HG02759 (cell line): ENCODE results near the gene KCNJ18.
"Not testable (repeated sequence)": the region's sequence is repeated elsewhere in the genome, so short reads cannot be mapped to it uniquely, and the experiment has no call there.

Experiments
- ATAC-seq: cut with Tn5 transposase; IDR thresholded peaks from one replicate; pipeline ENCODE4 v1.9.1; 2021; ENCODE audit warnings: mild to moderate bottlenecking, moderate library complexity; ENCODE audit not compliant: unreplicated experiment

KCNJ18 gene

DNA sequence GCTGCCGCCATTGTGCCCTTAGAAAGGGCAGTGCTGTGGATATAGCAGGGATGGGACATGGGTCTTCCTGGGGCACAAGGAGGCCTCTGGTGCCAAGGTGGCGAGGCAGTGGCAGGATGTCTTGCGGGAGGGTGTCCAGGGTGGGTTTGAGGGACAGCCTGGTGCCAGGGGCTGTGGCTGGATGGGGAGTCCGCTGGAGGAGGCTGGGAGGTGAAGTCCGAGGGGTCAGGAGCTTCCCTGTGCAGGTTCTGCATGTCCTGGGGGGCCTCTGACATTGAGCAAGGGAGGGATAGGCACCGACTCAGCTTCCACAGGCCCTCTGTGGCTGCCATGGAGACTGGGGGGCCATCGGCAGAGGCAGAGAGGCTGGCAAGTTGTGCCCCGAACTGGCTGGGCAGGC lies 9.7 kb downstream of the KCNJ18 start:
- not testable (repeated sequence) for ATAC-seq

DNA sequence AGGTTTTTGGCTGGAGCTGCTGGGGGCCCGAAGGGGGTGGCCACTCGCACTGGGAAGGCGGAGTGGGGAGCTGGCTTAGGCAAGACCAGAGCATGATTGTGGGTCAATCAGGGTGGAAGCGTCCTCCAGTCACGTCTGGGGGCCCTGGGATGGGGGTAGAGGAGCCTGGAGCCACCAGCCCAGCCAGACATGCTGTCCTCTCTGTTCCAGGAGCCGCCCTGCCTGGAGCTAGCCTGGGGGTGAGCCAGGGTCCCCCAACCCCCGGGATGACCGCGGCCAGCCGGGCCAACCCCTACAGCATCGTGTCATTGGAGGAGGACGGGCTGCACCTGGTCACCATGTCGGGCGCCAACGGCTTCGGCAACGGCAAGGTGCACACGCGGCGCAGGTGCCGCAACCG lies 10.2 kb downstream of the KCNJ18 start:
- ATAC-seq: not testable (repeated sequence)

DNA sequence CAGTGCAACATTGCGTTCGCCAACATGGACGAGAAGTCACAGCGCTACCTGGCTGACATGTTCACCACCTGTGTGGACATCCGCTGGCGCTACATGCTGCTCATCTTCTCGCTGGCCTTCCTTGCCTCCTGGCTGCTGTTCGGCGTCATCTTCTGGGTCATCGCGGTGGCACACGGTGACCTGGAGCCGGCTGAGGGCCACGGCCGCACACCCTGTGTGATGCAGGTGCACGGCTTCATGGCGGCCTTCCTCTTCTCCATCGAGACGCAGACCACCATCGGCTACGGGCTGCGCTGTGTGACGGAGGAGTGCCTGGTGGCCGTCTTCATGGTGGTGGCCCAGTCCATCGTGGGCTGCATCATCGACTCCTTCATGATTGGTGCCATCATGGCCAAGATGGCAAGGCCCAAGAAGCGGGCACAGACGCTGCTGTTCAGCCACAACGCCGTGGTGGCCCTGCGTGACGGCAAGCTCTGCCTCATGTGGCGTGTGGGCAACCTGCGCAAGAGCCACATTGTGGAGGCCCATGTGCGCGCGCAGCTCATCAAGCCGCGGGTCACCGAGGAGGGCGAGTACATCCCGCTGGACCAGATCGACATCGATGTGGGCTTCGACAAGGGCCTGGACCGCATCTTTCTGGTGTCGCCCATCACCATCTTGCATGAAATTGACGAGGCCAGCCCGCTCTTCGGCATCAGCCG lies 10.8 kb downstream of the KCNJ18 start:
- ATAC-seq: not testable (repeated sequence)

DNA sequence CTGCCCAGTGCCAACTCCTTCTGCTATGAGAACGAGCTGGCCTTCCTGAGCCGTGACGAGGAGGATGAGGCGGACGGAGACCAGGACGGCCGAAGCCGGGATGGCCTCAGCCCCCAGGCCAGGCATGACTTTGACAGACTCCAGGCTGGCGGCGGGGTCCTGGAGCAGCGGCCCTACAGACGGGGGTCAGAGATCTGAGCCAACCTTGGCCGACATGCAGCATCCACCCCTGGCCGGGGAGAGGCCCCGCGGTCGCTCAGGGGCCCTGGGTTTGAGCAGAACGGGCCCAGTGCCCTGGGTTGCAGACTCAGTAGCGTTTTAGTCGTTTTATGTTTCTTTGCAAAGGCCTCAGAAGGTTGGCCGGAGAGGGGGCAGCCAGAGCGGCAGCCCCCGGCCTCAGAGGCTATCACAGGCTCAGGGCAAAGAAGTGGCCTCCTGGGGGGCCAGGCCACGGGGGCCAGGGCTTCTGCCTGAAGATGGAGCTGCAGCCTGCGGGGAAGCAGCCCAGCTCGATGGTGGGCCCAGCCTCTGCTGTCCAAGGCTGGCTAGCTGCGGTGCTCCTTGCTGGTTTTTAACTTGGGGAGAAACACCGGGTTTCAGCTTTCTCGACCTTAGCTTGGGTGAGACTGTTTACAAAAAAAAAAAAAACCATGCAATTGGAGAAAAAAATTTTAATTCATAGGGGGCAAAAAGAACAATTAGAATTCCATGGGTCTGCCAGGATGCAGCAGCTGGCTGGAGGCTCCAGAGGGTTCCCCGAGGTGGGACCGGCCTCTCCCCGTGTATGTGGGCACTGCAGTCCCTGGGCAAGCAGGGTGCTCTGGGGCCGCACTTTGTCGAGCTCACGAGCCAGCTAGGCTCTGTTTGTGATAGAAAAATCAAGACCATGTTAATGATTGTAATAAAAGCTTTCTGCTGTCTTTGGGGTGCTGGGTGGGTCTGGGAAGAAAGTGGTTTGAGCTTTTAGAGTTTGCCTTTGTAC lies 11.9 kb downstream of the KCNJ18 start:
- not testable (repeated sequence) for ATAC-seq

DNA sequence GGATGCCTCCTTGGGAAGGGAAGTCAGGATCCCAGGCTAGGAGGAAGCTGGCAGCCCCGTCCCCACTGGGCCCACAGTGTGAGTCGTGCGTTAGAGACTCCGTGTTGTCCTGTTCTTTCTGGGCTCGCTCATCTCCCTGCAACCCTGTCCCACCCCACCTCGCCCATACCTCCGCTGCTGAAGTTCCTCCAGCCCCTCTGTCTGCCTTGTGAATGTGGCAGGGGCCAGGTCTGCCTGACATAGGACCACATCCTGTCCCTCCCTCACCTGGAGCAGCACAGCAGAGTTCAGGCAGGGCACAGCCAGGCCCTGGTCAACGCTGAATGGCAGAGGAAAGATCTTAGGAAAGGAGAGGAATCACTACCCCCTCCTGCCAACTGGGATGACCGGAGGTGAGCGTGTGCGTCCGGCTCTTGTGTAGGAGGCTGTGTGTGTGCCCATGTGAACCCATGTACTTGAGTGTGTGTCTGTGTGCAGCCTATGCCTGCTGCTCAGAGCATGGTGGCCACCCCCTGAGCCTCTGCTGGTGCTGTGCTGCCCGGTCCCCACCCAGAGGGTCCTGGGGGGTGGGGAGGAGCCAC lies 12.8 kb downstream of the KCNJ18 start:
- no peak for ATAC-seq

DNA sequence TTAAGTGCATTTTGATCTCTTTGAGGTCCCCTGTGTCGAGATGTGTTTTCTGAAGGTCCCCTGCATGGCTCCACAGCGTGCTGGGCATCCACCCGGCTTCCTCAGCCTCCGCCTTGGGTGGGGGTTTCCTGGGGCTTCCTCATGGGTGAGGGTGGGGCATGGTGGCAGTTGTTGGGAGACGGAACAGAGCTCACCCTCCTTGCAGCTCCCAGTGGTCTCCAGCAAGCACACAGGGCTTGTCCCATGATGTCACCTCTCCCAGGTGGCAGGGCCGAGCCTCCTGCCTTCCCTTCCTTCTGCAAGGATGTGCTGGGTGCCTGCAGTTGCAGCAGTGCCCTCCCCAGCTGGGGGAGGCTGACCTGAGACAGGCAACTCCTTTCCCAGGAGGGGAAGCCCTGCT lies 13.4 kb downstream of the KCNJ18 start:
- not testable (repeated sequence) for ATAC-seq

DNA sequence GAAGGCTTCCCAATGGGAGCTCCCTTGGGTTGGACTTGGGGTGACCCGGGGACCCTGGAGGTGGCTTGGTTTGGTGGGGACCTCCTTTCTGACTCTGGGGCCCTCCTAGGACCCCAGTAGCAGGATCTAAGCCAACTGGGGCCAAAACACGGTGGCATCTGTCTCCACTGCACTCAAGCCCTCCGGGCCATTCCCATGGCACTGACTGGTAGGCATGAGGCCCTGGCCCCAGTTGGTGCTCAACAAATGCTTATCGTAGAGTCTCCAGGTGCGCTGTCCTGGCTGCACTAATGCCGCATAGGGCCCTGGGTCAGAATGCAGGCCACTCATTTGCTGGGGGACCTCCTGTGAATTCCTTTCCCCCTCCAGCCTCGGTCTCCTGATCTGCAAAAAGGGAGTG lies 14.2 kb downstream of the KCNJ18 start:
- not testable (repeated sequence) for ATAC-seq

DNA sequence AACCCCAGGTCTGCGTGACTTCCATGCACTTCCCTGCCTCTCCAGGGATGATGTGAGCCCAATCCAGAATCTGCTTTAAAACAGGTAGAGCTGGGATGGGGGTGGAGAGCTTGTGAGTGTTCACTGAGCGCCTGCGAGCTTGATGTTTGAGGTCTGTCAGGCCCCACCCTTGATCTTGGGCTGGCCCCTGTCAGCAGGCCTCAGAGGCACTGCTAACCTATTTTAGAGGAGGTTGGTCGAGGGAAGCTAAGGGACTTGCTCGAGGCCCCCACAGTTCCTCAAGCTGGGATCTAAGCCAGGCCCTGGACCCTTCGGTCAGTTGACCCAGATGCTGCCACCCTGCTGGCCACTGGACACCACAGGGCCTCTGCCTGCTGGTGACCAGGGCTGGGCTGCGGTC lies 14.8 kb downstream of the KCNJ18 start:
- not testable (repeated sequence) for ATAC-seq

DNA sequence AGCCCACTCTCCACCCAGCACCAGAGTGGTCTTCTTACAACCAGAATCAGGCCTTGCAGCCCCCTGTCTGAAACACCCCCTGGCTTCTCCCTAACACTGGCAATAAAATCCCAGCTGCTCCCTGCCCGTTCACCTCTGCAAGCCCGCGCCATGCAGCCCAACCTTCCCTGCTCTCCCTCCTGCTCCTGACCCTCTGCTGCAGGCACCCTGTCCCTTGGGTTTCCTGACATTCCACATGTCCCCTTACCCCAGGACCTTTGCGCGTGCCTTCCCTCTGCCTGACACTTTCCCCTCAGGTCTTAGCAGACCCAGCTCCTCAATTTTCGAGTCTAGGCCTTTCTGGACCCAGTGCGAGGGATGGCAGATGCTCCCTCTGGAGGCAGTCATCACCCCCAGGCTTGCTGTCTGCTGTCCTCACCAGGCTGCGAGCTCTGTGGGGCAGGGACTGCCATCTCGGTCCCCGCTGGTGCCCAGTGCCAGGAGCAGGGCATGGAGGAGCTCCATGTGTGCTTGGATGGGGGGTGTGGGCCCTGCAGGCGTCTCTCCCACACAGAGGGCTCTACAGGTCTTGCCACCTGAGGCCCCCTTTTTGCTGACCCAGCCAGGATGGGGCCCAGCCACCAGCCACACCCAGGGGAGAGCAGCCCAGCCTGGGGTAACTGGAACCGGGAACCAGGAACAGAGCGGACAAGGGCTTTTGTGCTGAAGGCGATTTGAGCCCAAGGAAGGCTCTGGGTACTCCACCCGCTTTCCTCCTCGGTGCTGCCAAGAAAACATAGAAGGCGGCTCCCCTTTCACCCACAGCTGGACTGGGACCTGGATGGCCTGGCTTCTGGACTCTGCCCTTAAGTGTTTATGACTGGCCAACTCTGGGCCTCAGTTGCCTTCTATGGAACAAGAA lies 15.6 kb downstream of the KCNJ18 start:
- not testable (repeated sequence) for ATAC-seq

DNA sequence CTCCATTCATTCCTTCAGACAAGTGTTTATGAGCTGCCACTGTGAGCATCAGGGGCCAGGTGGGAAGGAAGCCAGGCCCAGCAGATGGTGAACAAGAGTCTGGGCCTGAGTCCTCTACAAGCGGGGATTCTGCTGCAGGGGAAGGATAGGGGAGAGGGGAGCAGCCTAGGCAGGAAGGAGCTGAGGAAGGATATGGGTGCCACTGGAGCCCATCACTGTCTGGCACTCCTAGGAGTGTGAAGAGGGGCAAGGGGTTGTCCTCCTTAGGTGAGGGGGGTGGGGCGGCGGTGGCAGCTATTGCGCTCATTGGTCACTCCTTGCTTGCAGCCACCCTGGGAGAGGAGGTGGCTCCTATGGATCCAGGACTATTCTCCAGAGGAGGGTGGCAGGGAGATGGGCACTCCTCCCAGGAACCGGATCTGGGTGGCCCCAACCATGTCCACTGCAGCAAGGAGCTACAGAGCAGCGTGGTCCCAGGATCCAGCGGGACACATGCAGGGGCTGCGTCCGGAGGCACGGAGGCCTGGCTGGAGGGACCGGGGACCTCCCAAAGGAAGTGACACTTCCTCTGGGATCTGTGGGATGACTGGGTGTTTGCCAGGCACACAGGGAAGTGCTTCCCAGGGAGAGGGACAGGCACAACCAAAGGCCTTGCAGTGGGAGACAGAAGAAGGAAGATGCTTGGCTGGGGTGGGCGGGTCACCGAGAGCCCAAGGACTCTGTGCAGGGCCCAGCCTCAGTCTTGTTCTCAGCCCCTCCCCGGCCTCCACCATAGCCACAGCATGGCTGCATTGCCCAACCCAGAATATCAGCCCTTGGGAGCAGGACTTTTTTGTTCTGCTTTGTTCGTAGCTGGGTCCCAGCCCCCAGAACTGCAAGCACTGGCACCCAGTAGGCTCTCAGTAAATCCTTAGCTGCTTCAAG lies 16.6 kb downstream of the KCNJ18 start:
- not testable (repeated sequence) for ATAC-seq

DNA sequence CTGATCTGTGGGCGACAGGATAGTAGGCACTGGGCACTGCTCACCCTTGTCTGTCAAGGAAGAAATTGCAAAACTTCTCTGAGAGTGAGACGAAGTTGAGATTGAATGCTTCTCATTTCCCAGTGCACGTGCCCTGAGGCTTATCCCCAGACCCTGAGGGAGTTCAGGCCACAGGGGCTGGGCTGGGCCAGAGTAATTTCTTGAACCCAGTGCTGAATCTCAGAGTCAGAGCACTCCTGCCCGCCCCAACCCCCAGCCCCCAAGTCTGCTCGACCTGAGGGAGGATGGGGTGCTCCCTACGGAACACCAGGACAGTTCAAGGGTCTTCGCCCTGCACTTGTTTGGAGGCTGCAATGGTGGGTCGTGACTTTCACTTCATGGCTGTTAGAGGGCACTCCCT lies 17.7 kb downstream of the KCNJ18 start:
- ATAC-seq: not testable (repeated sequence)

DNA sequence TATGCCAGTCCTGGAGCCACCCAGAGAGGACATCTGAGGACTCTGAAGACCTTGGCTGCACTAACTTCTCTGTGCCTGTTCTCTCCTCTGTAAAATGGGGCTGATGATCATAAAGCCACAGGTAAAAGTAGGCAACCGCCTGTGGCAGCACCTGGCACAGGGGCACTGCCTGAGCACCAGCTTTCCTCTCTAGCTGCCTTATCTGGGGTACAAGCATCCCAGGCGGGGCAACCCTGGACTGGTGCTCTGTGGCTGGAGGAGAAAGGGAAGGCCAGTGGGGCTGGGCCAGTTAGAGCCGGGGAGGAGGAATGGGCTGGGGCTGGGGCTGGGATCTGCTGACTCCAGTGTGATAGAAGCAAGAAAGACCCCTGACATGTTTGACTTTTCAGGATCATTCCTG lies 18.2 kb downstream of the KCNJ18 start:
- not testable (repeated sequence) for ATAC-seq

DNA sequence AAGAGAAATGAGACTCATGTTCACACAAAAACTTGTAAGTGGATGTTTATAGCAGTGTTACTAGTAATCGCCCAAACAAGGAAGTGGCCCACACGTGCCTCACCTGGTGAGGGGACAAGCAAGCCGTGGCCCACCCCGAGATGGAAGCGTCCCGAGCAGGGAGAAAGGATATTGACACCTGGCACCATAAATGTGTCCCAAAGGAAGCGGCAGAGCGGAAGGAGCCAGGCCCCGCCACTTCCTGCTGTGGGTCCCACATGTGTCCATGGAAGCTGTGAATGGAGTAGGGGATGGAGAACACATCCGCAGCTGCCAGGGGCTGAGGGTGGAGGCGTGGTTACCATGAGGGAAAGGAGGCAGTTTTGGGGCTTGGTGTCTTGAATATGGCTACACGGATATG lies 18.9 kb downstream of the KCNJ18 start:
- ATAC-seq: no peak

DNA sequence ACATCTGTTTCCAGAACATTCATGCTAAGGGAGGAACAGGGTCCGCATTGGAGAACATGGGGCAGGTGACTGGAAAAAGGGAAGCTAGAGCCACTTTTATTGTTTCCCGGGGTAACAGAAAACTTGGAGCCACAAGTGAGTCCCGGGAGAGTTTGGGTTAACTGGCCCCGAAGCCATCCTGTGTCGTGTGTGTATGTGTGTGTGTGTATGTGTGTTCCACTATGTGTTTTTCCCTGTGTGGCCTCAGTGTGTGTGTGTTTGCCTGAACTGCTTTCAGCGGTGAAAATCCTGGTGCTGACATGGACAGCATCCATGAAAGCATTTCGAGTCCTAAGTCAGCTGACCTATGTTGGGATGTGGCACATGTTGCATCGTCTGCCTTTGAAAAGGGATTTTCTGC lies 20.7 kb downstream of the KCNJ18 start:
- ATAC-seq: not testable (repeated sequence)

DNA sequence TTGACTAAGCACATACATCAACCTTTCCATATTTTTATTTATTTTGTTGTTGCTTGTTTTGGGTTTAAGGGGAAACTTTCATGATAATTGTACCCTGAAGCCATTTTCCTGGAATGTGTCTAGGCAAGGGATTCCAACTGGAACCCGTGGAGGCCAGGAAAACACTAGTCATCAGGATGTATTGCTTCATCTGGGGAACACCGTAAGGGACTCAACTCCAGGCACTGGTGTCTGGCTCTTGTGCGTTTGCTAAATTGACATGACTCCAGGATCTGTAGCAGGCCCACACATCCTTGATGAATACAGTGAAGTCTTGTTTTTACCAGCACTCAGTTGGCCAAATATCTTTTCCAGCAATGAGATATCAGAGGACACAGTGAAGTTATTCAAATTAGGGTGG lies 21.3 kb downstream of the KCNJ18 start:
- ATAC-seq: not testable (repeated sequence)

DNA sequence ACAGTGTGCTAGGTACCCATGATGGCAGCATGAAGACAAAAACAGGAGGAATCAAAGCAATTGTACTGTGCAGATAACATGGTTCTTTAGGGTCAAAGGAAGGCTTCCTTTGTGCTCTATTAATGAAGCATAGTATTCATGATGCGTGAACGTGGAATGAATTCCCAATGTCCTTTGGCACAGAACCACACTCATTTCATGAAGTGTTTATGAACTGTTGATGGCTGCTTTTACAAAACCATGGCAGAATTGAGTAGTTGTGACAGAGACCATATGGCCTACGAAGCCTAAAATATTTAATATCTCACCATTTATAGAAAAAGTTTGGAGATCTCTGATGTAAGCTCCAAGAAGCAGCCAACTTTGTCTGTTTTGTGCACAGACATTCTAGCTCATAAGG lies 22.4 kb downstream of the KCNJ18 start:
- not testable (repeated sequence) for ATAC-seq

DNA sequence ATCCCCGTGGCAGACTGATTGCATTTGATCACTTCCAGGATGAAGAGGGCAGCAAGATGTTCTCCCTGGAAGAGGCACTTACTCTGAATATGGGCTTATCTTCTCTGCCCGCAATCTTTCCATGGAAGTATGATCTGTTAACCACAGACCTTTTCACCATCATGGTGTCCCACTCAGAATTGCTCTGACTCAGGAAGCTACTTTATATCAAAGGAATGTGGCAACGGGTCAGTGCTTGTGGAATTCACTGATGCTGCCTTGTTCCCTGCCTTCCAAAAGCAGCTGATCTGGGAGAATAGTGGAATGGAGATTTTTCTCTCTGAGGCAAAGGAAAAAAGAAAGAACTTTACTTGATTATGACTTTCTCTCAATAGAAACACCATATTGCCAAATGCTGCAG lies 23.6 kb downstream of the KCNJ18 start:
- ATAC-seq: not testable (repeated sequence)

DNA sequence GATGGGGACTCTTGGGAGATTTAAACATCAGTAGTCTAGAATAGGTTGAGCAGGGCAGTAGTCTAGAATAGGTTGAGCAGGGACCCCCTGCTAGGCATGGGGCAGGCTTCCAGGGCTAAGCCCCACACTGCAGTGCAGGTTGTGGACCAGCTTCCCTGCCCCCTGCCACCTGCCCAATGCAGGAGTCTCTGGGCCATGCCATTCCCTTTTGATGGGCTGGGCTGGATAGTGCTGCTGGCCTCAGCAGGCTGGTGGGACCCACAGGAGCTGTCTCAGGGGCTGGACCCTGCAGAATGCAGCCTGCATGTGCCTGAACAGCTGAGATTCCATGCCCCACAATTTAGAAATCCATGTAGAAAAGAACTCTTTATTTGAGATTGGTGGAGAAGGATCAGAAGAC lies 26.6 kb downstream of the KCNJ18 start:
- not testable (repeated sequence) for ATAC-seq

DNA sequence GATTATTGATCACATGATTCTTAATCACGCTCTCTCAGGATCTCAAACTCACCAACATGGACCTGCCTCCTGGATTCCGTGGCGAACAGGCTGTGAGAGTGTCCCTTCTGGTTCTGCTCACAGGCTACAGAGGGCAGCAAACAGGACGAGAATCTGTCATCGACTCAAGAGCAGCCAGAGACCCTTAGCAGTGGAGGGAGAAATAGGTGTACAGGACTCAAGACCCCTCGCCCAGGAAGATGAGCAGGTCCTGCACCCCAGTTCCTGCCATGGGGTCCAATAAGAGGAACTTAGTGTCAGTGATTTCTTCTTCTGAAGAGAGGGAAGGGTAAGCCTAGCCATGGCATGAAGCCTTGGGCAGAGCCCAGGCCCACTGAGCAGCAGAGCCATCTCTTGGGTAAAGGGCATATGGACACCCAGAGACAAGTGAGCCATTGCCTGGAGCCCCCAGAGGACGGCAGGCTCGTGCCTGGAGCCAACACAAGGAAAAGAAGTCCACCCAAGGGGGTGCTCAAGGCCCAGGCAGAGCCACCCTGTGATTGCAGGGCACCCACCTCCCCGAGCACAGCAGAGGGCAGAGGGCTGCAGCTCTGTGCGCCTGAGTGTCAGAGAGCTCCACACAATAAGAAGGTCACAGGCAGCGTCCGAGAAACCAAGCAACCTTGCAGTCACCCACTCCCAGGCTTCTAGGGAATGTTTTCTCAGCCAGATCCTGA lies 27.3 kb downstream of the KCNJ18 start:
- ATAC-seq: not testable (repeated sequence)
